GM21515 (cell line): ENCODE results near the gene ZNF17.
"Not testable (repeated sequence)": the region's sequence is repeated elsewhere in the genome, so short reads cannot be mapped to it uniquely, and the experiment has no call there.

ENCODE experiments used
- ATAC-seq: cut with Tn5 transposase; IDR thresholded peaks from one replicate; pipeline ENCODE4 v1.9.1; 2021; ENCODE audit not compliant: unreplicated experiment

The ZNF17 gene

DNA sequence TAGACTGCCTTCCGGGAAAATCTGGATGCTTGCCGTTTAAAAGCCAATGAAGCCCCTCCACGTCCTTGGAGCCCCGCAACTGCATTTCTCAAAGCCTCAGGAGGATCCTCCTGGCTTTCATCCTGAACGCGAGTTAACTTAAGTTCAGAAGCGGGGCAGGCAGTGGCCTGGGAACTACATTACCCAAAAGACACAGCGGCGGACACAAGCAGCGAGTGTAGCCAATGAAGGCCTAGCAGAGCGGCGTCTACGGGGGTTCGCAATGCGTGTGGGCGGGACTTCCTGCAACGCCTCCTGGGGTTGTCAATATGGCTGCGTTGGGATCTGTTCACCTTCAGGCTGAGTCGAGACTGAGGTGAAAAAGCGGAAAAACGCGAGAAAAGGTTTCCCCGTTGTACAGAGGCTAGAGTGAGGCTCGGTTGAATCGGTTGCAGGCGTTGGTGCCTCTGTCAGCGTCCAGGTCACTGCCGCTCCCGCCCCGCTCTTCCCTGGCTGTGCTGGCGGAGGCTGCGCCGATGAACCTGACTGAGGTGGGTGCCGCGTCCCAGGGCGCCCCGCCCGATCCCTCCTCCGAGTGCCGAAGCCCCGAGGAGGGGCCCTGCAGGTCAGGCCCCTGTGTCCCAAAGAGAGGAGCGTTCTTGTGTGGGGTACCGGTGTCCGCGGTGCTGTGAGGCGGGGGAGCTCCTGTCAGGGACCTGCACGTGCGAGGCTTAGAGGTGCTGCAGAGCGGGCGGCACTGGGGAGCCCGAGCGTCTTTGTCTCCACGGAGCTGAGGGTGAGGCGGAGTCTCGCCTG lies at the start of gene ZNF17:
Gene ZNF17 (plus strand): TSS at position 285 of the 795 bp plus-strand sequence. CDS start 2,455 bp downstream, outside the sequence.
- peak; percentile 97 for ATAC-seq

DNA sequence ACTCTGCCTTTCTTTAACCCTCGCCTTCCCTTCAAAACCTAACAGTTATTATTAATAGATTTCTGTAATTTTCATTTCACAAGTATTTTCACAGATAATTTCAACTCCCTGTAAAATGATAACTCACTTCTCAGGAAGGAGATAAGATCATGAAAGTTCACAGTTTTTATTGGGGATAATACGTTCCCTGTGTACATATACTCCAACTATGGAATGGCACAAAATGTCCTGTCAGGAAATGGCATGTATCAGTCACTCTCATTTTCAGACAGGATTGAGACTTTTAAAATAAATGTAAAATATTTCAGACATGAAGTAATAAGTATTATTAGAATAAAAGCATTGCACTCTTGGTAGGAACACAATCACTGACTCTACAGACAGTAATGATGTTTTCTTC lies 48.5 kb upstream of the ZNF17 start:
- no peak for ATAC-seq

DNA sequence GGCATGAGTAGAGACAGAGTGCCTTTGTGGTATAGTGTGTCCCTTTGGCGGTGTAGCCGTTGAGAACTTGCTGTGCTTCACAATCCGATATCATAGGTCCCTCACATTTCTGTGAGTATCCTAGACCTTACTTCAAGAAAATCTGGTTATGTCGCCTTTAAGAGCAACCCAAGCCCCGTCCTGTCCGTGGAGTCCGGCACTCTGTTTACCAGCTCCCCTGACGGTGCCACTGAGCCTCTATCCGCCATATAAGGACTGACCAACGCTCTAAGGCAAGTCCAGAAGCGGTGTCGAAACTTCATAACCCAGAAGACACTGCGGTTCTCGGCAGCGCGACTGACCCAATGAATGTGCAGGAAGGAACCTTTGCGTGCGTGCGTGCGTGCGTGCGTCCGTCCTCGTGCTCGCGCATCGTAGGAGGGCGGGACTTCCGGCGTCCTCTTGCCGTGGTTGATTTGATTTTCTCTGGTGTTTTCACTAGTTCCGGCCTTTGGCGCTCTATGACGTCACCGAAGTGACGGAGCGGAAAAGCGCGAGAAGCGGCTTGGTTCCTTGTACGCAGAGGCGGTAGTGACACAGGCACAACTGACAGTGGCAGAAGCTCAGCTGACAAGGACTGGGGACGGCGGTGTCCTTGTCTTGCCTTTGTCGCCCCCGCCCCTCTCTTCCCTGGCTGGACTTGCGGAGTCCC lies 47.8 kb upstream of the ZNF17 start, which contains the start of the genes TRAPPC2B and ZNF547:
Gene TRAPPC2B (plus strand): TSS at position 555 of the 691 bp plus-strand sequence. CDS start 1,283 bp downstream, outside the sequence.
Gene ZNF547 (plus strand): TSS at position 555 of the 691 bp plus-strand sequence. CDS start 5,005 bp downstream, outside the sequence.
- peak; percentile 87 for ATAC-seq

DNA sequence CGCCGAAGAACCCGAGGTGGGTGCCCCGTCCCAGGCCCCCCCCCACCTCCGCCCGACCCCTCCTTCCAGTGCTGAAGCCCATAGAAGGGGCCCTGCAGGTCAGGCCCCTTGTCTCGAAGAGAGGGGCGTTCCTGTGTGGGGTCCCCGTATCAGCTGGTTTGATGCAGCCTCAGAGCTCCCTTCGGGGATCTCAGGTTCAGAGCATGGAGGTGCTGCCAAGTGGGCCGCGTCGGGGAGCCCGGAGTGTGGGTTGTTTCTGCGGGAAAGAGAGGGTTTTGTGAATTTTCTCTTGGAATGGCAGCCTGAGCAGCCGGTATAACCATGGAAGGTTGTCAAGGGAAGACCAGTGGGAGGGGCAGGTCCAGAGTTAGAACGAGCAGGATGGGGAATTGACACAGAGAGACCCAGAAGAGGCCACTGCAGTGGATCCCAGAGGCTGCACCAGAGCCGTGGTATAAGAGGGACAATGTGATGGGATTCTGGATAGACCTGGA lies 47.2 kb upstream of the ZNF17 start:
- no peak for ATAC-seq

DNA sequence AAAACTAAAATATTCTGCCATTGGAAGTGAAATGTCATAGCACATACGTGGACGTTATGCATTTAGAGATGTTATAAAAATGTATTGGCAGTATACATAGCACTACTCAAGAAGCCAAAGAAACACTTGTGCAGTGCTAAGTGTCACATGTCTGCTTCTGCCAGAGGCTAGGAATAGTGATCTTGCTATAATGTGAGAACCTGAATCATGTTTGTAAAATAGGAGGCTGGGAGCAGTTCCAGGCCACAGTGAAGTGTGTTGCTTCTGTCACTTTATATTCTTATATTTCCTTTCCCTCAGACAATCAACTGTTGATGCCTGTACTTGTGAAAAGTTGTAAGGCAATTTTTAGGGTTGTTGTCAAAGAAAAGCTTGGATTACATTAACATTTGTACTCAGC lies 44.2 kb upstream of the ZNF17 start:
- no peak for ATAC-seq

DNA sequence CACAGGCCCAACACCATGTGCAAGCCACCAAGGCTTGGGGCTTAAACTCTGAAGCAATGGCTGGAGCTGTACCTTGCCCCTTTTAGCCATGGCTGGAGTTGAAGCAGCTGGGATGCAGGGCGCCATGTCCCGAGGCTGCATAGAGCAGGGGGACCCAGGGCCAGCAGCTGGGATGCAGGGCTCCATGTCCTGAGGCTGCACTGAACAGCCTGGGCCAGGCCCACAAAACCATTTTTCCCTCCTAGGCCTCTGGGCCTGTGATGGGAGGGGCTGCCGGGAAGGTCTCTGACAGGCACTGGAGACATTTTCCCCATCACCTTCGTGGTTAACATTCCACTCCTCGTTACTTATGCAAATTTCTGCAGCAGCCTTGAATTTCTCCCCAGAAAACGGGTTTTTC lies 36.8 kb upstream of the ZNF17 start:
- no peak for ATAC-seq

DNA sequence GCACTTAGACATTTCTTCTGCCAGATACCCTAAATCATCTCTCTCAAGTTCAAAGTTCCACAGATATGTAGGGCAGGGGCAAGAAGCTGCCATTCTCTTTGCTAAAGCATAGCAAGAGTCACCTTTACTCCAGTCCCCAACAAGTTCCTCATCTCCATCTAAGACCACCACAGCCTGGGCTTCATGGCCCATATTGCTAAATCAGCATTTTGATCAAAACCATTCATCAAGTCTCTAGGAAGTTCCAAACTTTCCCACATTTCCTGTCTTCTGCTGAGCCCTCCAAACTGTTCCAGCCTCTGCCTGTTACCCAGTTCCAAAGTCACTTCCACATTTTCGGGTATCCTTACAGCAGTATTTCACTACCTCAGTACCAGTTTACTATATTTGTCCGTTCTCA lies 36.3 kb upstream of the ZNF17 start:
- ATAC-seq = not testable (repeated sequence)

DNA sequence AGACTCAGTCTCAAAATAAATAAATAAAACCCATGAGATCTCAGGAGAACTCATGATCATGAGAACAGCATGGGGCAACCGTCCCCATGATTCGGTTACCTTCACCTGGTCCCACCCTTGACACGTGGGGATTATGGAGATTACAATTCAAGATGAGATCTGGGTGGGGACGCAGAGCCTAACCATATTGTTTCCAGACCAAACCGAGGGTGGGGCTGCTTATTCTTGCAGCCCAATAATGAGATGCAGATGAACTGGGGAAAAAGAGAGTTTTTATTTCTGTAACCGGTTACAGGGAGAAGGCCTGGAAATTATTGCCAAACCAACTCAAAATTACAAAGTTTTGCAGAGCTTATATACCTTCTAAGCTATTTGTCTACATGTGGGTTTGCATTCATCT lies 34.8 kb upstream of the ZNF17 start:
- no peak for ATAC-seq

DNA sequence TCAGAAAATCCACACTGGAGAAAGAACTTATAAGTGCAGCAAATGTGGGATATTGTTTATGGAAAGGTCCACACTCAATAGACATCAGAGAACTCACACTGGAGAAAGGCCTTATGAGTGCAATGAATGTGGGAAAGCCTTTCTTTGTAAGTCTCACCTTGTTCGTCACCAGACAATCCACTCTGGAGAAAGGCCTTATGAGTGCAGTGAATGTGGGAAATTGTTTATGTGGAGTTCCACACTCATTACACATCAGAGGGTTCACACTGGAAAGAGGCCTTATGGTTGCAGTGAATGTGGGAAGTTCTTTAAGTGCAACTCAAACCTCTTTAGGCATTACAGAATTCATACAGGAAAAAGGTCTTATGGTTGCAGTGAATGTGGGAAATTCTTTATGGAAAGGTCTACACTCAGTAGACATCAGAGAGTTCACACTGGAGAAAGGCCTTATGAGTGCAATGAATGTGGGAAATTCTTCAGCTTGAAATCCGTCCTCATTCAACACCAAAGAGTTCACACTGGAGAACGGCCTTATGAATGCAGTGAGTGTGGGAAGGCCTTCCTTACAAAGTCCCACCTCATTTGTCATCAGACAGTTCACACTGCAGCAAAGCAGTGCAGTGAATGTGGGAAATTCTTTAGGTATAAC lies 33.3 kb upstream of the ZNF17 start:
- no peak for ATAC-seq

DNA sequence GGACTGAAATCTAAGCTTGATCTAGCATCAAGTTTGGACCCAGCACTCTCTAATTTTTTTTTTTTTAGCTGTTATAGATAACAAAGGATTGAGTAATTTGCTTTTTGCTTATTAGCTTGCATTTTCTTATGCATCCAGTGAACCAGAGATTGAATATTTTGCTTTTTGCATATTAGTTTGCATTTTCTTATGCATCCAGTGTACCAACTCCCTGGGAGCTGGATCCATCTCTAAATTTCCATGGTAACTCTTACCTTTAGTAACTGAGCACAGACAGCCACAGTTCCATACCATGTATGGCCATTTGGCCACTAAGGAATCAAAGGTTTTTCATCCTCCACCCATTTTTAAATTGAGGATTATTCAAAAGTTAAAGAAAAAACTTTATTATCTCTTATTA lies 30.0 kb upstream of the ZNF17 start:
- no peak for ATAC-seq

DNA sequence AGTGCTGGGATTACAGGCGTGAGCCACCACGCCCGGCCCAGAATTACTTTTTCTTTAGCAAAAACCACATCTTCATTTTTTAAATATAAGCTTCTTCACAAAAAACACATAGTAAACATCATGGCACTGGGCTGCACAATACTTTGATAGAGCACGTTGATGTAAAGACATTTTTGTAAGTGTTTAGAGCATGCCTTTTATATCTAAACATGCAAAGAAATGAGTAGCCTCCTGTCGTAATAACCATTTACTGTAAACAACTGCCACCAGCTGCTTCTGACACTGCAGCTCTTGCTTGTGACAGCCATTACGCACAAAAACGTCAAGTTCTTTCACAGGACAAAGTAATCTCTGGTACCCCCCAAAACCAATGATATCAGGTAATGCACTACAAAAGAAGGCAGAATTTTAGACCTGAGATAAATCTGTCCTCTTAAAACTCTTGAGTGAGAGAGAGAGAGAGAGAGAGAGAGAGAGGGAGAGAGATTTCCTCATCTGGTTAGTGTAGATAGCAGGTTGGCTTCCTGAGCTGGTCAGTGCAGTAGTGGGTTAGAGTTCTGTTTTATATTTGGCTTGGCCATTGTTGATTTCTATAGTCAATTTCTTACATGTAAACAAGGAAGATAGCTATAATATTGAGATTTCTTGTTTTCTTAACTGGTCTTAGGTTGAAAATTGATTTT lies 28.0 kb upstream of the ZNF17 start:
- ATAC-seq = no peak

DNA sequence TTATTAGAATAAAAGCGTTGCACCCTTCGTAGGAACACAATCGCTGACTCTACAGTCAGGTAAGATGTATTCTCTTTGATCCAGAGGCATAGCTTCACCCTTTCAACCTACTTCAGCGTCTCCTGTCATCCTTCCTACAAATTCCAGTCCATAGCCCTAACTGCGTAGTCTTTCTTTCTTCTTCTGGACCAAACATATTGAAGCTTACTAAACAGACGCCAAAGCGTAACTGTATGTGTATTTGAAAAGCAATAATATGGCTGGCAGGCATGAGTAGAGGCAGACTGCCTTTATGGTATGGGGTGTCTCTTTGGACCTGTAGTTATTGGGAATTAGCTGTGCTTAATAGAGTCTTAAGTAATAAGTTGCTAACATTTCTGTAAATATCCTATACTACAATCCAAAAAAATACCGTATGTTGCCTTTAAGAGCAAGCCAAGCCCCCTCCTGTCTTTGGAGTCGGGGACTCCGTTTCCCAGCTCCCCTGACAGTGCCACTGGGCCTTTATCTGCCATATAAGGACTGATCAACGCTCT lies 21.7 kb upstream of the ZNF17 start:
- no peak for ATAC-seq

DNA sequence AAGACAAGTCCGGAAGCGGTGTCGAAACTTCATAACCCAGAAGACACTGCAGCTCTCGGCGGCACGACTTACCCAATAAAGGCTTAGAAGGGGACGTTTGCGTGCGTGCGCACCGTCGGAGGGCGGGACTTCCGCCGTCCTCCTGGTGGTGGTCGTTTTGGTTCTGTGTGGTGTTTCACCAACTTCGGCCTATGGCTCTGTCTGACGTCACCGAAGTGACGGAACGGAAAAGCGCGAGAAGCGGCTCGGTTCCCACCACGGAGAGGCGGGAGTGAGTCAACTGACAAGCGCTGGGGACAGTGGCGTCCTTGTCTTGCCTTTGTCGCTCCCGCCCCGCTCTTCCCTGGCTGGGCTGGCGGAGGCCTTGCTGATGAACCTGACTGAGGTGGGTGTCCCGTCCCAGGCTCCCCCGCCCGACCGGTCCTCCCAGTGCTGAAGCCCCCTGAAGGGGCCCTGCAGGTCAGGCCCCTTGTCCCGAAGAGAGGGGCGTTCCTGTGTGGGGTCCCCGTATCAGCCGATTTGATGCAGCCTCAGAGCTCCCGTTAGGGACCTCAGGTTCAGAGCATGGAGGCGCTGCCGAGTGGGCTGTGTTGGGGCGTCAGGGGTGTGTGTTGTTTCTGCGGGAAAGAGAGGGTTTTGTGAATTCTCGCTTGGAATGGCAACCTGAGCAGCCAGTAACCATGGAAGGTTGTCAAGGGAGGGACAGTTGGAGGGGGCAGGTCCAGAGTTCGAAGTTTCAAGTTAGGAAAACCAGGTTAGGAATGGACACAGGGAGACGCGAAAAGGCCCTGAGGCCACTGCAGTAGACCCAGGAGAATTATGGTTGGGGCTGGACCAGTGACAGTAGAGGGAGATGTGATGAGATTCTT lies 21.0 kb upstream of the ZNF17 start, which contains the start of gene ZNF548:
Gene ZNF548 (plus strand): TSS at position 125 of the 869 bp plus-strand sequence. CDS start 246 bp downstream, at position 371.
- ATAC-seq = peak; percentile 94

DNA sequence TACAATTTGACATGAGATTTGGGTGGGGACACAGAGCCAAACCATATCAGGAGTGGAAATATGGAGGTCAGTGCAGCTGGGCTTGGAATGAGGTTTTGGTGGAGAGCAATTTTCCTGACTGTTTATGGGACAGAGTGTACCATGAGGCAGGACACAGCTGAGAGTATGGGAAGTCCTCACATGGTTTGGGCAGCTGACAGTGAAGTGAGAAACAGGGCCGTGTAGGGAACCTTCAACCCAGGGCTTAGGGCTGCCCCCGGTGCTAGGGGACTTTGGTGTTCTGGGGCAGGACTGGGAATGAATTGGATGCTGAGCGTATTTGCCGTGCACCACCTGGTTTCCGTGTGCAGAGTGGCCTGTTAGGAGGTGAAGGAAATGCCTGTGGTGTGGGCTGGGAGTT lies 15.3 kb upstream of the ZNF17 start:
- no peak for ATAC-seq

DNA sequence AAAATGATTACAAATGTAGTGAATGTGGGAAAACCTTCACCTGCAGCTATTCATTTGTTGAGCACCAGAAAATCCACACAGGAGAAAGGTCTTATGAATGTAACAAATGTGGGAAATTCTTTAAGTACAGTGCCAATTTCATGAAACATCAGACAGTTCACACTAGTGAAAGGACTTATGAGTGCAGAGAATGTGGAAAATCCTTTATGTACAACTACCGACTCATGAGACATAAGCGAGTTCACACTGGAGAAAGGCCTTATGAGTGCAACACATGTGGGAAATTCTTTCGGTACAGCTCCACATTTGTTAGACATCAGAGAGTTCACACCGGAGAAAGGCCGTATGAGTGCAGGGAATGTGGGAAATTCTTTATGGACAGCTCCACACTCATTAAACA lies 12.1 kb upstream of the ZNF17 start:
- ATAC-seq = no peak

DNA sequence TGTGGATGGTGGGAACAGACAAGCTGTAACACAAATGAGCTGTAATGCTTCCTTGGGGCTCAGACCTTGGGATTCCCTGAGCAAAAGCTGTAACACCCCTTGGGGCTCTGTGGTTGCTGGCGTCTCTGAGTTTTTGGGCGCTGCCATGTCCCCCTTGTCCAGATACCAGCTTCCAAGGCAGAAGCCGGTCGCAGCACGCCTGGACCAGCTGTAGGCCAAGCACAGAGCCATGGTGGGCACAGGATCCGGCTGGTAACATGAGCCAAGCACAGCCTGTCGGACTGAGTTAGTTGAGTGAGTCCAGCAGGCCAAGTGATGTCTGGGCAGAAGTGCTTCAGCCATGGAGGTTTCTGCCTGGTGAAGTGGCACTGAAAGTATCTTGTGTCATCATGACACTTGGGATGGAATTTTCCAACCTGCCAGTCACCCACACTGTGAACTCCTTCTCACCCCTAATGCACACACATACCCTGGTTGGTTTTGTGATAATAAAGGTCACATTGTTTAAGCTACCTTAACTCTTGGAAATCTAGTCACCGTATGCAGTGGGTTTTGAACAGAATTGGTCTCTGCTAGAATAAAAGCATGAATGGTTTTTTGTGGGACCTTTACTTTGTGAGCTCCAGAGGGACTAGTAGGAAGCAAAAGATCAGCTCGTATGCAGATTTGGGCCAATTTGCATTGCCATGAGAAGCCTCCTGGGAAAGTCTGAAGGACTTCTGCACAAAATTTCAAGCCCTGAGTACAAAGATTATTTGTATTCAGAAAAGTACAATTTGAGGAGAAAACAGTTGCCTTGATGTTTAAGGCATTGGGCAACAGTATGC lies 7.0 kb upstream of the ZNF17 start:
- ATAC-seq = no peak

DNA sequence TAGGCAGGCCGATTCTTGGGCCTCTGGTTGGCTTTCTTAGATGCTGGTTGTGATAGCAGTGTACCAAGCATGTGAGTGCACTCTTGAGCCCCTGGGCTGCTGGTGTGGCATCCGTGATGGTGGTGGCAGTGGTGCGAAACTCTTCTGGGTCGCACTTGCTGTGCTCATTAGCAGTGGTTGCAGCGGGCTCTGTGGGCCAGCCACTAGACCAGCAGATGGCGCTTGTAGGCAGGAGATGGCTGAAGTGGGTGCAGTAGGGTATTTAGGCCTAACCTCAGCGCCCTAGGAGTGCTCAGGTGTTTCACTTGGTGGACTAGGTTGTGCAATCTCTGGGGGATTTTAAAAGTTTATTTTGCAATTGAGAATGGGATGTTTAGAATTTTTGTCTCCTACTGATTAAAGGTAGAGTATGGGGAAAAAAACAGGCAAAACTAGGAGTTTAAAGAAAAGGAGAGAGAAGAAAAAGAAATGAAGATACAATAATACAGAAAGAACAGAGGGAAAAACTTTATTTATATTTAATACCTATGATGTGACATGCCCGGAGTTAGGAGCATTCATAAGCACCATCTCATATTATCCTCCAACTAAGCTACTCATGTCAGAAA lies 4.3 kb upstream of the ZNF17 start:
- ATAC-seq = no peak

DNA sequence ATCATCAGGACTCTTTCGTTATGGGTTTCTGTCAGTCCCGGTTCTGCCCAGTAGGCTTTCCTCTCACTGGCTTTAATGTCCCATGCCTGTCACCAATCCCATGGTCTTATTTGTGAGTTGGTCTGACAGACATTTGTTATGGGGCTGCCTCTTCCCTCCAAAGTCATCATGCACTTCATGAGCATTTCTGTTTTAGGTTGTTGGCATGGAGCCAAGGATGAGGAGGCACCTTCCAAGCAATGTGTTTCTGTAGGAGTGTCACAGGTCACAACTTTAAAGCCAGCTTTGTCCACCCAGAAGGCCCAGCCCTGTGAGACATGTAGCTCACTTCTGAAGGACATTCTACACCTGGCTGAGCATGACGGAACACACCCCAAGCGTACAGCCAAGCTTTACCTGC lies 8.5 kb downstream of the ZNF17 start:
- ATAC-seq = no peak
